HCT116 (cell line): ENCODE measurements around the gene SEL1L2. TPM values are rescaled to one million over a fixed set of nuclear protein-coding genes. Genes with fewer than 3 reads are reported as not detected.

ENCODE experiments used
- ATAC-seq: fragments of 200-7000 bp; cut with Tn5 transposase; 2 replicates; pipeline ENCODE4 v1.9.1; 2020; ENCODE audit warnings: mild to moderate bottlenecking, moderate library complexity
- BruUV-seq: library from RNA; stranded (reverse); fragments of 400-500 nt; replicated peaks from 2 replicates; lab custom pipeline; 2021; lab: Mats Ljungman, UMichigan
- CTCF ChIA-PET: fragments of 300-600 bp; sonication (Branson Sonifier 250); formaldehyde crosslinking; loops from one replicate; lab custom pipeline; 2021; ENCODE audit warnings: antibody characterized with exemption; lab: Charles Lee
- POLR2A ChIA-PET: fragments of 300-600, 350-600 bp; sonication (Branson Sonifier 250); formaldehyde crosslinking; loops from one replicate; lab custom pipeline; 2021; ENCODE audit warnings: antibody characterized with exemption; lab: Charles Lee
- RAD21 ChIA-PET, 2 experiments: fragments of 300-600 bp; sonication (Branson Sonifier 250); formaldehyde crosslinking; loops; one replicate each; lab custom pipeline; 2023; ENCODE audit warnings: low total read pairs in 2 of 2; ENCODE audit not compliant: uncharacterized antibody in 2 of 2, unreplicated experiment in 2 of 2, low non-redundant PET in 1 of 2; lab: Charles Lee
- DNase-seq: peaks from one replicate; pipeline ENCODE4 v3.0.0-alpha.2; 2010; ENCODE audit warnings: low read depth, low spot score
- H2AFZ ChIP-seq: fragments of 200-600 bp; shearing (Covaris generic), sonication (generic); 2 replicates; pipeline ENCODE4 v1.6.1; 2017; ENCODE audit warnings: low read depth, mixed run types, mixed read lengths, antibody characterized with exemption, low read length; ENCODE audit not compliant: poor library complexity, severe bottlenecking
- H3K27ac ChIP-seq: 2 replicates; pipeline ENCODE4 v1.5.1; 2012; ENCODE audit warnings: low read depth, low read length
- H3K27me3 ChIP-seq: fragments of 200-600 bp; sonication (generic); 2 replicates; pipeline ENCODE4 v1.6.1; 2016; ENCODE audit warnings: mixed run types, low read length, mixed read lengths; ENCODE audit not compliant: insufficient read depth
- H3K36me3 ChIP-seq, 2 experiments: fragments of 200-500 bp in 1 of 2; fragments of 200-600 bp in 1 of 2; sonication (Bioruptor generic) in 1 of 2; sonication (generic) in 1 of 2; 2 replicates each; pipeline versions ENCODE4 v1.5.1 to v1.6.1; 2014 to 2016; ENCODE audit warnings: low read length in 2 of 2, inconsistent platforms in 1 of 2, mixed read lengths in 1 of 2, mixed run types in 1 of 2; ENCODE audit not compliant: insufficient read depth in 2 of 2, control insufficient read depth in 1 of 2
- H3K4me1 ChIP-seq, 2 experiments: fragments of 200-600 bp in 1 of 2; sonication (generic) in 1 of 2; 2 replicates each; pipeline versions ENCODE4 v1.5.1 to v1.6.1; 2012 to 2017; ENCODE audit warnings: low read length in 2 of 2, inconsistent platforms in 1 of 2, mild to moderate bottlenecking in 1 of 2, mixed read lengths in 1 of 2, mixed run types in 1 of 2, moderate library complexity in 1 of 2; ENCODE audit not compliant: insufficient read depth in 2 of 2, control insufficient read depth in 1 of 2
- H3K4me2 ChIP-seq: fragments of 200-600 bp; sonication (generic); 2 replicates; pipeline ENCODE4 v1.6.1; 2017; ENCODE audit warnings: mixed run types, low read length, mixed read lengths
- H3K4me3 ChIP-seq, 2 experiments: fragments of 200-600 bp in 1 of 2; sonication (generic) in 1 of 2; replicated peaks in 1 of 2; 2 replicates each; pipeline ENCODE4 v1.5.1; 2011 to 2016; ENCODE audit warnings: low read length in 2 of 2, control low read depth in 1 of 2, low read depth in 1 of 2, mild to moderate bottlenecking in 1 of 2, mixed read lengths in 1 of 2, mixed run types in 1 of 2
- H3K79me2 ChIP-seq: fragments of 200-600 bp; sonication (generic); 2 replicates; pipeline ENCODE4 v1.6.1; 2017; ENCODE audit warnings: mild to moderate bottlenecking, mixed run types, low read length, moderate library complexity, mixed read lengths; ENCODE audit not compliant: insufficient read depth
- H3K9ac ChIP-seq: fragments of 200-600 bp; sonication (generic); 2 replicates; pipeline ENCODE4 v1.6.1; 2016; ENCODE audit warnings: low read length, mixed read lengths
- H3K9me2 ChIP-seq: fragments of 200-600 bp; sonication (generic), shearing (Covaris generic); 2 replicates; pipeline ENCODE4 v1.6.1; 2017; ENCODE audit warnings: mixed run types, mild to moderate bottlenecking, moderate library complexity; ENCODE audit not compliant: insufficient read depth
- H3K9me3 ChIP-seq, 2 experiments: fragments of 200-500 bp in 1 of 2; fragments of 200-600 bp in 1 of 2; sonication (Bioruptor generic) in 1 of 2; sonication (generic) in 1 of 2; 2 replicates each; pipeline ENCODE4 v1.6.1; 2014 to 2017; ENCODE audit warnings: low read length in 2 of 2, mixed read lengths in 2 of 2, inconsistent platforms in 1 of 2, low read depth in 1 of 2, mild to moderate bottlenecking in 1 of 2, mixed run types in 1 of 2, moderate library complexity in 1 of 2; ENCODE audit not compliant: control insufficient read depth in 1 of 2, insufficient read depth in 1 of 2
- H4K20me1 ChIP-seq: fragments of 200-600 bp; sonication (generic), shearing (Covaris generic); 2 replicates; pipeline ENCODE4 v1.6.1; 2017; ENCODE audit warnings: mixed run types, mild to moderate bottlenecking, moderate library complexity; ENCODE audit not compliant: insufficient read depth
- ATF3 ChIP-seq: IDR thresholded peaks from 2 replicates; pipeline ENCODE4 v1.6.1; 2012
- CBX3 ChIP-seq: IDR thresholded peaks from 2 replicates; pipeline ENCODE4 v1.6.1; 2012; ENCODE audit warnings: low read depth
- CEBPB ChIP-seq: IDR thresholded peaks from 2 replicates; pipeline ENCODE4 v1.6.1; 2012; ENCODE audit warnings: low read depth
- ELF1 ChIP-seq: IDR thresholded peaks from 2 replicates; pipeline ENCODE4 v1.6.1; 2012; ENCODE audit warnings: low read depth, borderline replicate concordance
- EZH2 ChIP-seq: fragments of 200-600 bp; sonication (generic); IDR thresholded peaks from 2 replicates; pipeline ENCODE4 v1.6.1; 2017; ENCODE audit warnings: antibody characterized with exemption, mixed run types
- FOSL1 ChIP-seq: IDR thresholded peaks from 2 replicates; pipeline ENCODE4 v1.6.1; 2012; ENCODE audit warnings: low read depth
- POLR2A ChIP-seq: IDR thresholded peaks from 2 replicates; pipeline ENCODE4 v1.7.0; 2011; ENCODE audit warnings: borderline replicate concordance; ENCODE audit not compliant: insufficient read depth, insufficient read length; ENCODE audit errors: extremely low read depth
- POLR2AphosphoS5 ChIP-seq: IDR thresholded peaks from 2 replicates; pipeline ENCODE4 v1.6.1; 2011; ENCODE audit warnings: mild to moderate bottlenecking, low read depth, low read length, moderate library complexity
- SIN3A ChIP-seq: IDR thresholded peaks from 2 replicates; pipeline ENCODE4 v1.6.1; 2012; ENCODE audit warnings: low read depth
- SP1 ChIP-seq: IDR thresholded peaks from 2 replicates; pipeline ENCODE4 v1.6.1; 2012; ENCODE audit warnings: low read depth
- TCF7L2 ChIP-seq: IDR thresholded peaks from 2 replicates; pipeline ENCODE4 v1.7.0; 2011; ENCODE audit warnings: borderline replicate concordance, inconsistent platforms; ENCODE audit not compliant: insufficient read depth, insufficient read length; ENCODE audit errors: extremely low read depth
- YY1 ChIP-seq: IDR thresholded peaks from 2 replicates; pipeline ENCODE4 v1.6.1; 2011; ENCODE audit warnings: low read length, low read depth, moderate library complexity, mild to moderate bottlenecking; ENCODE audit not compliant: insufficient replicate concordance; ENCODE audit errors: extremely low read depth
- ZFX ChIP-seq: fragments of 450-650 bp; IDR thresholded peaks from 2 replicates; pipeline ENCODE4 v1.6.1; 2017
- intact Hi-C: fragments of 100-400 bp; cut with micrococcal nuclease; formaldehyde crosslinking; loops from 2 replicates; pipeline ENCODE4 v1.10.0; 2022
- total RNA-seq: library from RNA; stranded (reverse); gene quantifications from one replicate; pipeline ENCODE4 v1.2.1, GENCODE V29; 2021; ENCODE audit not compliant: unreplicated experiment
- TF ChIP-seq, protein P1 (sequence below): IDR thresholded peaks from 2 replicates; pipeline ENCODE4 v1.6.1; 2011; ENCODE audit warnings: mild to moderate bottlenecking, low read length, moderate library complexity; ENCODE audit not compliant: insufficient replicate concordance; ENCODE audit errors: extremely low read depth
- TF ChIP-seq, protein P2 (sequence below): IDR thresholded peaks from 2 replicates; pipeline ENCODE4 v1.6.1; 2012; ENCODE audit warnings: low read depth

SEL1L2 gene
- total RNA-seq, 1 experiment from 2014 or later = not detected

- TF ChIP-seq ELF1 (no peak), YY1 (no peak)
- TF ChIP-seq, all 23 proteins: peak for 0
Observed at GRCh38 chr20:13844296-13844695, 146.1 kb downstream of the SEL1L2 start (continued).

GRCh38 chr20:13841206-13841605, 149.2 kb downstream of the SEL1L2 start:
- no peak overlapping the region for H3K27ac ChIP-seq
- ChIA-PET POLR2A (no interaction called here), CTCF (no interaction called here), RAD21 (no interaction called here)
- no peak overlapping the region for H3K4me3 ChIP-seq
- H3K4me2 ChIP-seq = no peak overlapping the region
- H3K9me3 ChIP-seq = no peaks in the 10 kb centered on the region
- intact Hi-C loops = no loop called here
- H2AFZ ChIP-seq = no peak overlapping the region
- TF ChIP-seq YY1 = no peak
- no peak for TF ChIP-seq TCF7L2
- TF ChIP-seq FOSL1 = no peak
- no peak for TF ChIP-seq POLR2A
- TF ChIP-seq POLR2AphosphoS5 = no peak
- TF ChIP-seq EZH2 = no peak
- TF ChIP-seq CBX3 = no peak
- TF ChIP-seq, protein P1, sequence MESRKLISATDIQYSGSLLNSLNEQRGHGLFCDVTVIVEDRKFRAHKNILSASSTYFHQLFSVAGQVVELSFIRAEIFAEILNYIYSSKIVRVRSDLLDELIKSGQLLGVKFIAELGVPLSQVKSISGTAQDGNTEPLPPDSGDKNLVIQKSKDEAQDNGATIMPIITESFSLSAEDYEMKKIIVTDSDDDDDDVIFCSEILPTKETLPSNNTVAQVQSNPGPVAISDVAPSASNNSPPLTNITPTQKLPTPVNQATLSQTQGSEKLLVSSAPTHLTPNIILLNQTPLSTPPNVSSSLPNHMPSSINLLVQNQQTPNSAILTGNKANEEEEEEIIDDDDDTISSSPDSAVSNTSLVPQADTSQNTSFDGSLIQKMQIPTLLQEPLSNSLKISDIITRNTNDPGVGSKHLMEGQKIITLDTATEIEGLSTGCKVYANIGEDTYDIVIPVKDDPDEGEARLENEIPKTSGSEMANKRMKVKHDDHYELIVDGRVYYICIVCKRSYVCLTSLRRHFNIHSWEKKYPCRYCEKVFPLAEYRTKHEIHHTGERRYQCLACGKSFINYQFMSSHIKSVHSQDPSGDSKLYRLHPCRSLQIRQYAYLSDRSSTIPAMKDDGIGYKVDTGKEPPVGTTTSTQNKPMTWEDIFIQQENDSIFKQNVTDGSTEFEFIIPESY = no peak
- no peak for TF ChIP-seq CEBPB
- TF ChIP-seq ATF3 = no peak
- TF ChIP-seq ZFX = no peak
- no peak for TF ChIP-seq SIN3A
- TF ChIP-seq, protein P2, sequence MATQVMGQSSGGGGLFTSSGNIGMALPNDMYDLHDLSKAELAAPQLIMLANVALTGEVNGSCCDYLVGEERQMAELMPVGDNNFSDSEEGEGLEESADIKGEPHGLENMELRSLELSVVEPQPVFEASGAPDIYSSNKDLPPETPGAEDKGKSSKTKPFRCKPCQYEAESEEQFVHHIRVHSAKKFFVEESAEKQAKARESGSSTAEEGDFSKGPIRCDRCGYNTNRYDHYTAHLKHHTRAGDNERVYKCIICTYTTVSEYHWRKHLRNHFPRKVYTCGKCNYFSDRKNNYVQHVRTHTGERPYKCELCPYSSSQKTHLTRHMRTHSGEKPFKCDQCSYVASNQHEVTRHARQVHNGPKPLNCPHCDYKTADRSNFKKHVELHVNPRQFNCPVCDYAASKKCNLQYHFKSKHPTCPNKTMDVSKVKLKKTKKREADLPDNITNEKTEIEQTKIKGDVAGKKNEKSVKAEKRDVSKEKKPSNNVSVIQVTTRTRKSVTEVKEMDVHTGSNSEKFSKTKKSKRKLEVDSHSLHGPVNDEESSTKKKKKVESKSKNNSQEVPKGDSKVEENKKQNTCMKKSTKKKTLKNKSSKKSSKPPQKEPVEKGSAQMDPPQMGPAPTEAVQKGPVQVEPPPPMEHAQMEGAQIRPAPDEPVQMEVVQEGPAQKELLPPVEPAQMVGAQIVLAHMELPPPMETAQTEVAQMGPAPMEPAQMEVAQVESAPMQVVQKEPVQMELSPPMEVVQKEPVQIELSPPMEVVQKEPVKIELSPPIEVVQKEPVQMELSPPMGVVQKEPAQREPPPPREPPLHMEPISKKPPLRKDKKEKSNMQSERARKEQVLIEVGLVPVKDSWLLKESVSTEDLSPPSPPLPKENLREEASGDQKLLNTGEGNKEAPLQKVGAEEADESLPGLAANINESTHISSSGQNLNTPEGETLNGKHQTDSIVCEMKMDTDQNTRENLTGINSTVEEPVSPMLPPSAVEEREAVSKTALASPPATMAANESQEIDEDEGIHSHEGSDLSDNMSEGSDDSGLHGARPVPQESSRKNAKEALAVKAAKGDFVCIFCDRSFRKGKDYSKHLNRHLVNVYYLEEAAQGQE = no peak
- TF ChIP-seq SP1 = no peak
- no peak overlapping the region for H3K9ac ChIP-seq
- no peaks in the 10 kb centered on the region for H3K4me1 ChIP-seq
- no TSS peak for BruUV-seq
- no peak for ATAC-seq
- H4K20me1 ChIP-seq = no peaks in the 10 kb centered on the region
- H3K27me3 ChIP-seq = peaks cover 16% of the 10 kb centered on the region; the same call in 1 of the 2 replicates
- no peaks in the 10 kb centered on the region for H3K9me2 ChIP-seq
- no peaks in the 10 kb centered on the region for H3K36me3 ChIP-seq
- H3K79me2 ChIP-seq = no peaks in the 10 kb centered on the region
- DNase-seq = no peak
